K562 (cell line): ENCODE results near the gene ACSF2. TPM values are rescaled to one million over a fixed set of nuclear protein-coding genes. Genes with fewer than 3 reads are reported as not detected.
A peak's percentile ranks its signal among the peaks of the same experiment; 100 is the strongest.

ENCODE experiments used
- ATAC-seq: fragments of 200-7000 bp; cut with Tn5 transposase; 3 replicates; pipeline ENCODE4 v1.9.1; 2020; ENCODE audit warnings: moderate library complexity
- BruUV-seq: library from RNA; stranded (reverse); fragments of 400-500 nt; replicated peaks from 2 replicates; lab custom pipeline; 2021; lab: Mats Ljungman, UMichigan
- CTCF ChIA-PET: fragments of 300-600 bp; formaldehyde crosslinking; extraction: SDS; loops from one replicate; lab custom pipeline; 2021; ENCODE audit warnings: low intra/inter-chr PET ratio; lab: Yijun Ruan, JAX
- POLR2A ChIA-PET: fragments of 300-600, 350-650 bp; sonication (Branson Sonifier 250); formaldehyde crosslinking; extraction: SDS; loops from one replicate; lab custom pipeline; 2021; ENCODE audit warnings: antibody characterized with exemption, inconsistent platforms; lab: Yijun Ruan, JAX
- DNase-seq, 4 experiments: peaks; one replicate each; pipeline versions ENCODE4 v3.0.0 to v3.0.0-alpha.2; 2011 to 2018; ENCODE audit warnings: low spot score in 3 of 4, mixed read lengths in 3 of 4; ENCODE audit errors: extremely low read depth in 1 of 4
- FAIRE-seq: peaks from 2 replicates; lab custom pipeline; 2011; peaks lifted over from hg19 to GRCh38; lab: Jason Lieb, UNC
- H2AFZ ChIP-seq: 2 replicates; pipeline ENCODE4 v1.6.0; 2011; ENCODE audit warnings: low read depth, low read length, control low read depth, inconsistent platforms
- H3K27ac ChIP-seq: fragments of 200-600 bp; 3 replicates; pipeline ENCODE4 v1.8.0; 2011; ENCODE audit warnings: low read depth, mild to moderate bottlenecking, control low read depth, inconsistent platforms, low read length, moderate library complexity, mixed read lengths; ENCODE audit errors: extremely low read depth
- H3K27me3 ChIP-seq, 2 experiments: fragments of 300-600 bp in 1 of 2; 2 replicates in 1 of 2; 3 replicates in 1 of 2; pipeline versions ENCODE4 v1.6.0 to v1.8.0; 2011; ENCODE audit warnings: inconsistent platforms in 2 of 2, low read length in 2 of 2, mild to moderate bottlenecking in 1 of 2, mixed read lengths in 1 of 2, moderate library complexity in 1 of 2; ENCODE audit not compliant: control insufficient read depth in 2 of 2, insufficient read depth in 2 of 2
- H3K36me3 ChIP-seq: fragments of 300-600 bp; 3 replicates; pipeline ENCODE4 v1.8.0; 2011; ENCODE audit warnings: mild to moderate bottlenecking, low read length, inconsistent platforms; ENCODE audit not compliant: control insufficient read depth, insufficient read depth
- H3K4me1 ChIP-seq, 2 experiments: fragments of 200-600 bp in 1 of 2; replicated peaks in 1 of 2; 2 replicates in 1 of 2; 3 replicates in 1 of 2; pipeline versions ENCODE4 v1.5.1 to v1.8.0; 2011; ENCODE audit warnings: inconsistent platforms in 2 of 2, low read length in 2 of 2, mild to moderate bottlenecking in 1 of 2, mixed read lengths in 1 of 2, moderate library complexity in 1 of 2; ENCODE audit not compliant: control insufficient read depth in 2 of 2, insufficient read depth in 2 of 2
- H3K4me2 ChIP-seq: 2 replicates; pipeline ENCODE4 v1.6.1; 2011; ENCODE audit warnings: low read length, control low read depth, inconsistent platforms, mixed read lengths; ENCODE audit not compliant: insufficient read depth
- H3K4me3 ChIP-seq: fragments of 200-600 bp; sonication (generic), shearing (Covaris generic); 2 replicates; pipeline ENCODE4 v1.5.1; 2016; ENCODE audit warnings: control low read depth, inconsistent platforms
- H3K79me2 ChIP-seq: fragments of 200-600 bp; 3 replicates; pipeline ENCODE4 v1.8.0; 2011; ENCODE audit warnings: low read length, inconsistent platforms; ENCODE audit not compliant: control insufficient read depth, insufficient read depth
- H3K9ac ChIP-seq, 2 experiments: 2 replicates each; pipeline versions ENCODE4 v1.6.0 to v1.6.1; 2011; ENCODE audit warnings: low read depth in 2 of 2, low read length in 2 of 2, control low read depth in 1 of 2, inconsistent platforms in 1 of 2, mild to moderate bottlenecking in 1 of 2, mixed read lengths in 1 of 2; ENCODE audit not compliant: insufficient read depth in 1 of 2
- H3K9me1 ChIP-seq: one replicate; pipeline ENCODE4 v1.6.0; 2011; ENCODE audit warnings: inconsistent platforms, mild to moderate bottlenecking, low read length, moderate library complexity; ENCODE audit not compliant: control insufficient read depth, insufficient read depth
- H3K9me3 ChIP-seq: replicated peaks from 2 replicates; pipeline ENCODE4 v1.5.1; 2011; ENCODE audit warnings: low read depth, low read length, inconsistent platforms; ENCODE audit not compliant: control insufficient read depth, insufficient read depth
- H4K20me1 ChIP-seq: replicated peaks from 2 replicates; pipeline ENCODE4 v1.6.1; 2011; ENCODE audit warnings: low read length, inconsistent platforms, mixed read lengths; ENCODE audit not compliant: control insufficient read depth, insufficient read depth
- WGBS: fragments of 100-300 bp; shearing (Covaris generic); methylation state at CpG from one replicate; pipeline ENCODE4 v1.1.6; 2016; ENCODE audit warnings: low coverage, mixed read lengths; ENCODE audit not compliant: insufficient coverage; ENCODE audit errors: missing lambda C conversion rate; 5-methylcytosine and 5-hydroxymethylcytosine counted together
- in situ Hi-C: fragments of 300-500 bp; cut with MboI; formaldehyde crosslinking; loops from 4 replicates; pipeline ENCODE4 v1.15.0; 2018; ENCODE audit warnings: inconsistent platforms, mixed read lengths
- intact Hi-C: fragments of 100-400 bp; cut with micrococcal nuclease; formaldehyde crosslinking; loops from 2 replicates; pipeline ENCODE4 v1.14.2; 2022
- polyA plus RNA-seq, 8 experiments: library from polyadenylated mRNA; depleted of rRNA in 4 of 8; stranded (reverse) in 5 of 8; unstranded in 3 of 8; fragments of >200 nt; fragmentation: Nextera tagmentation in 2 of 8; fragmentation: Illumina TruSeq in 1 of 8; extraction: Ambion mirVana in 2 of 8; extraction: Trizol in 1 of 8; gene quantifications; 2 replicates each; pipeline versions ENCODE4 v1.2.1 to v1.2.3, GENCODE V29; 2011 to 2014; ENCODE audit warnings: inconsistent platforms in 1 of 8, missing spikeins in 1 of 8
- total RNA-seq, 7 experiments: library from RNA; depleted of rRNA in 6 of 7; stranded (reverse); fragments of >200 nt in 6 of 7; fragmentation: Illumina TruSeq in 2 of 7; extraction: Trizol in 2 of 7; gene quantifications; 2 replicates each; pipeline versions ENCODE4 v1.2.1 to v1.2.3, GENCODE V29; 2011 to 2021; ENCODE audit warnings: low replicate concordance in 1 of 7
- TF ChIP-seq, protein P1 (sequence below), 2 experiments: fragments of 450-650 bp; IDR thresholded peaks; 2 replicates each; pipeline ENCODE4 v1.6.1; 2016
- TF ChIP-seq, protein P2 (sequence below): fragments of 450-650 bp; IDR thresholded peaks from 2 replicates; pipeline ENCODE4 v1.6.1; 2016; ENCODE audit warnings: mild to moderate bottlenecking, moderate library complexity
- TF ChIP-seq, protein P3 (sequence below): sonication (generic); formaldehyde crosslinking; IDR thresholded peaks from 2 replicates; pipeline ENCODE4 v1.8.1; 2023; ENCODE audit warnings: mild to moderate bottlenecking, missing genetic modification reagents

ACSF2 gene
- total and polyA plus RNA-seq, 9 of the 15 experiments (the other 6 are each of a cell fraction or from before 2014, with no cell fraction given), result 0.89 to 6.1 (median 3.5) TPM

DNA sequence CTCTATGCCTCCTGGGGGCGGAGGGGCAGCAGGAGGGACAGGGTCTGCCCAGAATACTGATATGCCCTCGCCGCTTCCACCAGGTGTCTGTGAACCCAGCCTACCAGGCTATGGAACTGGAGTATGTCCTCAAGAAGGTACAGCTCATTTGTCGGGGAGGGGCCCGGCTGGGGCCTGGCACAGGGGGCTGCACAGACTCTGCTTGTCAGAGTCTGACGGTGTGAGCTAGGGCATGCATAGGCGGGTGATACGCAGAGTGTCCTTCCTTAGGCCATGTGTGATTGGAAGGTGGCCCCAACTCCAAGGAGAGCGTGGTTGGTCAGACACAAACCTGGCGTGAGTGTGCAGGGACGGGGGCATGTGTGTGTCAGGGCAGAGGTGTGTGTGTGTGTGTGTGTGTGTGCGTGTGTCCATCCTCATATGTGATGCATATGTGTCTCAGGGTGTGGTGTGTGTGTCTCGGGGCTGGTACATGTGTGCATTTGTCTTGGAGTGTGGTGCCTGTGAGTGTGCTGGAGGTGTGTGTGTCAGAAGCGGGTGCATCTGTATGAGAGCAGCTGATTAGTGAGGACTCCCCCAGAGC is 35.6 kb downstream of the ACSF2 start:
- no peaks in the 10 kb centered on the region for H3K36me3 ChIP-seq
- no peak overlapping the region for H3K4me2 ChIP-seq
- no peak overlapping the region for H3K27ac ChIP-seq
- H3K4me3 ChIP-seq, result no peak overlapping the region
- POLR2A ChIA-PET, result interaction anchor here (0.6 to 0.7 kb wide), 2 partner anchors 98 to 116 kb away, joined by 3 read pairs; partner anchors contain the start of gene XYLT2
- DNase-seq (no peak), FAIRE-seq (no peak), ATAC-seq (no peak)
- peaks cover 2 to 64% of the 10 kb centered on the region in 2 experiments; a peak in 4 of 5 replicates for H3K27me3 ChIP-seq
- CTCF ChIA-PET, result no interaction called here
- H3K4me1 ChIP-seq, result peaks cover 2 to 6% of the 10 kb centered on the region in 2 experiments; a peak in 2 of 5 replicates
- H3K9me3 ChIP-seq, result no peaks in the 10 kb centered on the region
- WGBS, result 16% methylated on average over 14 of the region's 14 CpGs
- H2AFZ ChIP-seq, result no peak overlapping the region
- peak overlapping the region in 1 of 2 experiments; percentile 14; a peak in 1 of 4 replicates for H3K9ac ChIP-seq
- in situ Hi-C loops (no loop called here), intact Hi-C loops (no loop called here)
- no TSS peak for BruUV-seq
- no peaks in the 10 kb centered on the region for H3K79me2 ChIP-seq
- no peaks in the 10 kb centered on the region for H3K9me1 ChIP-seq
- H4K20me1 ChIP-seq, result peaks cover 11% of the 10 kb centered on the region; the same call in 1 of the 2 replicates
- TF ChIP-seq, protein P1, sequence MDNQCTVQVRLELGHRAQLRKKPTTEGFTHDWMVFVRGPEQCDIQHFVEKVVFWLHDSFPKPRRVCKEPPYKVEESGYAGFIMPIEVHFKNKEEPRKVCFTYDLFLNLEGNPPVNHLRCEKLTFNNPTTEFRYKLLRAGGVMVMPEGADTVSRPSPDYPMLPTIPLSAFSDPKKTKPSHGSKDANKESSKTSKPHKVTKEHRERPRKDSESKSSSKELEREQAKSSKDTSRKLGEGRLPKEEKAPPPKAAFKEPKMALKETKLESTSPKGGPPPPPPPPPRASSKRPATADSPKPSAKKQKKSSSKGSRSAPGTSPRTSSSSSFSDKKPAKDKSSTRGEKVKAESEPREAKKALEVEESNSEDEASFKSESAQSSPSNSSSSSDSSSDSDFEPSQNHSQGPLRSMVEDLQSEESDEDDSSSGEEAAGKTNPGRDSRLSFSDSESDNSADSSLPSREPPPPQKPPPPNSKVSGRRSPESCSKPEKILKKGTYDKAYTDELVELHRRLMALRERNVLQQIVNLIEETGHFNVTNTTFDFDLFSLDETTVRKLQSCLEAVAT (IDR thresholded peaks at IDR 0.05), result no peak
- TF ChIP-seq, protein P2, sequence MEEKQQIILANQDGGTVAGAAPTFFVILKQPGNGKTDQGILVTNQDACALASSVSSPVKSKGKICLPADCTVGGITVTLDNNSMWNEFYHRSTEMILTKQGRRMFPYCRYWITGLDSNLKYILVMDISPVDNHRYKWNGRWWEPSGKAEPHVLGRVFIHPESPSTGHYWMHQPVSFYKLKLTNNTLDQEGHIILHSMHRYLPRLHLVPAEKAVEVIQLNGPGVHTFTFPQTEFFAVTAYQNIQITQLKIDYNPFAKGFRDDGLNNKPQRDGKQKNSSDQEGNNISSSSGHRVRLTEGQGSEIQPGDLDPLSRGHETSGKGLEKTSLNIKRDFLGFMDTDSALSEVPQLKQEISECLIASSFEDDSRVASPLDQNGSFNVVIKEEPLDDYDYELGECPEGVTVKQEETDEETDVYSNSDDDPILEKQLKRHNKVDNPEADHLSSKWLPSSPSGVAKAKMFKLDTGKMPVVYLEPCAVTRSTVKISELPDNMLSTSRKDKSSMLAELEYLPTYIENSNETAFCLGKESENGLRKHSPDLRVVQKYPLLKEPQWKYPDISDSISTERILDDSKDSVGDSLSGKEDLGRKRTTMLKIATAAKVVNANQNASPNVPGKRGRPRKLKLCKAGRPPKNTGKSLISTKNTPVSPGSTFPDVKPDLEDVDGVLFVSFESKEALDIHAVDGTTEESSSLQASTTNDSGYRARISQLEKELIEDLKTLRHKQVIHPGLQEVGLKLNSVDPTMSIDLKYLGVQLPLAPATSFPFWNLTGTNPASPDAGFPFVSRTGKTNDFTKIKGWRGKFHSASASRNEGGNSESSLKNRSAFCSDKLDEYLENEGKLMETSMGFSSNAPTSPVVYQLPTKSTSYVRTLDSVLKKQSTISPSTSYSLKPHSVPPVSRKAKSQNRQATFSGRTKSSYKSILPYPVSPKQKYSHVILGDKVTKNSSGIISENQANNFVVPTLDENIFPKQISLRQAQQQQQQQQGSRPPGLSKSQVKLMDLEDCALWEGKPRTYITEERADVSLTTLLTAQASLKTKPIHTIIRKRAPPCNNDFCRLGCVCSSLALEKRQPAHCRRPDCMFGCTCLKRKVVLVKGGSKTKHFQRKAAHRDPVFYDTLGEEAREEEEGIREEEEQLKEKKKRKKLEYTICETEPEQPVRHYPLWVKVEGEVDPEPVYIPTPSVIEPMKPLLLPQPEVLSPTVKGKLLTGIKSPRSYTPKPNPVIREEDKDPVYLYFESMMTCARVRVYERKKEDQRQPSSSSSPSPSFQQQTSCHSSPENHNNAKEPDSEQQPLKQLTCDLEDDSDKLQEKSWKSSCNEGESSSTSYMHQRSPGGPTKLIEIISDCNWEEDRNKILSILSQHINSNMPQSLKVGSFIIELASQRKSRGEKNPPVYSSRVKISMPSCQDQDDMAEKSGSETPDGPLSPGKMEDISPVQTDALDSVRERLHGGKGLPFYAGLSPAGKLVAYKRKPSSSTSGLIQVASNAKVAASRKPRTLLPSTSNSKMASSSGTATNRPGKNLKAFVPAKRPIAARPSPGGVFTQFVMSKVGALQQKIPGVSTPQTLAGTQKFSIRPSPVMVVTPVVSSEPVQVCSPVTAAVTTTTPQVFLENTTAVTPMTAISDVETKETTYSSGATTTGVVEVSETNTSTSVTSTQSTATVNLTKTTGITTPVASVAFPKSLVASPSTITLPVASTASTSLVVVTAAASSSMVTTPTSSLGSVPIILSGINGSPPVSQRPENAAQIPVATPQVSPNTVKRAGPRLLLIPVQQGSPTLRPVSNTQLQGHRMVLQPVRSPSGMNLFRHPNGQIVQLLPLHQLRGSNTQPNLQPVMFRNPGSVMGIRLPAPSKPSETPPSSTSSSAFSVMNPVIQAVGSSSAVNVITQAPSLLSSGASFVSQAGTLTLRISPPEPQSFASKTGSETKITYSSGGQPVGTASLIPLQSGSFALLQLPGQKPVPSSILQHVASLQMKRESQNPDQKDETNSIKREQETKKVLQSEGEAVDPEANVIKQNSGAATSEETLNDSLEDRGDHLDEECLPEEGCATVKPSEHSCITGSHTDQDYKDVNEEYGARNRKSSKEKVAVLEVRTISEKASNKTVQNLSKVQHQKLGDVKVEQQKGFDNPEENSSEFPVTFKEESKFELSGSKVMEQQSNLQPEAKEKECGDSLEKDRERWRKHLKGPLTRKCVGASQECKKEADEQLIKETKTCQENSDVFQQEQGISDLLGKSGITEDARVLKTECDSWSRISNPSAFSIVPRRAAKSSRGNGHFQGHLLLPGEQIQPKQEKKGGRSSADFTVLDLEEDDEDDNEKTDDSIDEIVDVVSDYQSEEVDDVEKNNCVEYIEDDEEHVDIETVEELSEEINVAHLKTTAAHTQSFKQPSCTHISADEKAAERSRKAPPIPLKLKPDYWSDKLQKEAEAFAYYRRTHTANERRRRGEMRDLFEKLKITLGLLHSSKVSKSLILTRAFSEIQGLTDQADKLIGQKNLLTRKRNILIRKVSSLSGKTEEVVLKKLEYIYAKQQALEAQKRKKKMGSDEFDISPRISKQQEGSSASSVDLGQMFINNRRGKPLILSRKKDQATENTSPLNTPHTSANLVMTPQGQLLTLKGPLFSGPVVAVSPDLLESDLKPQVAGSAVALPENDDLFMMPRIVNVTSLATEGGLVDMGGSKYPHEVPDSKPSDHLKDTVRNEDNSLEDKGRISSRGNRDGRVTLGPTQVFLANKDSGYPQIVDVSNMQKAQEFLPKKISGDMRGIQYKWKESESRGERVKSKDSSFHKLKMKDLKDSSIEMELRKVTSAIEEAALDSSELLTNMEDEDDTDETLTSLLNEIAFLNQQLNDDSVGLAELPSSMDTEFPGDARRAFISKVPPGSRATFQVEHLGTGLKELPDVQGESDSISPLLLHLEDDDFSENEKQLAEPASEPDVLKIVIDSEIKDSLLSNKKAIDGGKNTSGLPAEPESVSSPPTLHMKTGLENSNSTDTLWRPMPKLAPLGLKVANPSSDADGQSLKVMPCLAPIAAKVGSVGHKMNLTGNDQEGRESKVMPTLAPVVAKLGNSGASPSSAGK, result no peak
- TF ChIP-seq, protein P3, sequence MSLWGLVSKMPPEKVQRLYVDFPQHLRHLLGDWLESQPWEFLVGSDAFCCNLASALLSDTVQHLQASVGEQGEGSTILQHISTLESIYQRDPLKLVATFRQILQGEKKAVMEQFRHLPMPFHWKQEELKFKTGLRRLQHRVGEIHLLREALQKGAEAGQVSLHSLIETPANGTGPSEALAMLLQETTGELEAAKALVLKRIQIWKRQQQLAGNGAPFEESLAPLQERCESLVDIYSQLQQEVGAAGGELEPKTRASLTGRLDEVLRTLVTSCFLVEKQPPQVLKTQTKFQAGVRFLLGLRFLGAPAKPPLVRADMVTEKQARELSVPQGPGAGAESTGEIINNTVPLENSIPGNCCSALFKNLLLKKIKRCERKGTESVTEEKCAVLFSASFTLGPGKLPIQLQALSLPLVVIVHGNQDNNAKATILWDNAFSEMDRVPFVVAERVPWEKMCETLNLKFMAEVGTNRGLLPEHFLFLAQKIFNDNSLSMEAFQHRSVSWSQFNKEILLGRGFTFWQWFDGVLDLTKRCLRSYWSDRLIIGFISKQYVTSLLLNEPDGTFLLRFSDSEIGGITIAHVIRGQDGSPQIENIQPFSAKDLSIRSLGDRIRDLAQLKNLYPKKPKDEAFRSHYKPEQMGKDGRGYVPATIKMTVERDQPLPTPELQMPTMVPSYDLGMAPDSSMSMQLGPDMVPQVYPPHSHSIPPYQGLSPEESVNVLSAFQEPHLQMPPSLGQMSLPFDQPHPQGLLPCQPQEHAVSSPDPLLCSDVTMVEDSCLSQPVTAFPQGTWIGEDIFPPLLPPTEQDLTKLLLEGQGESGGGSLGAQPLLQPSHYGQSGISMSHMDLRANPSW (CRISPR knock-in tag), result no peak
